Neuronal stem cell (in vitro differentiated cells): ENCODE results near the gene CELF4.

Source experiments
- DNase-seq: peaks from one replicate; pipeline ENCODE4 v3.0.0-alpha.2; 2013; ENCODE audit warnings: low spot score
- H2AFZ ChIP-seq: one replicate; pipeline ENCODE4 v1.6.1; 2013; ENCODE audit warnings: mild to moderate bottlenecking, low read length, inconsistent platforms
- H2AK5ac ChIP-seq: 2 replicates; pipeline ENCODE4 v1.6.1; 2013; ENCODE audit warnings: low read depth, mild to moderate bottlenecking, inconsistent platforms, low read length, moderate library complexity, mixed read lengths
- H2BK120ac ChIP-seq: 2 replicates; pipeline ENCODE4 v1.6.1; 2013; ENCODE audit warnings: low read depth, mild to moderate bottlenecking, inconsistent platforms, low read length, moderate library complexity, mixed read lengths
- H2BK12ac ChIP-seq: one replicate; pipeline ENCODE4 v1.6.1; 2013; ENCODE audit warnings: low read length, inconsistent platforms
- H2BK15ac ChIP-seq: 2 replicates; pipeline ENCODE4 v1.6.1; 2013; ENCODE audit warnings: mild to moderate bottlenecking, low read length, inconsistent platforms, mixed read lengths
- H2BK5ac ChIP-seq: one replicate; pipeline ENCODE4 v1.6.1; 2013; ENCODE audit warnings: inconsistent platforms, mild to moderate bottlenecking, low read length, moderate library complexity
- H3K14ac ChIP-seq: one replicate; pipeline ENCODE4 v1.6.1; 2013; ENCODE audit warnings: low read length, inconsistent platforms
- H3K18ac ChIP-seq: 2 replicates; pipeline ENCODE4 v1.6.1; 2013; ENCODE audit warnings: low read length, inconsistent platforms
- H3K23ac ChIP-seq: 2 replicates; pipeline ENCODE4 v1.6.1; 2013; ENCODE audit warnings: low read depth, mild to moderate bottlenecking, mixed read lengths, low read length, inconsistent platforms; ENCODE audit not compliant: poor library complexity
- H3K27ac ChIP-seq: replicated peaks from 3 replicates; pipeline ENCODE4 v1.5.1; 2013; ENCODE audit warnings: low read length, inconsistent platforms
- H3K27me3 ChIP-seq, 3 experiments: 2 replicates each; pipeline ENCODE4 v1.6.1; 2013; ENCODE audit warnings: low read length in 3 of 3, mild to moderate bottlenecking in 2 of 3, inconsistent platforms in 1 of 3, low read depth in 1 of 3, mixed read lengths in 1 of 3, moderate library complexity in 1 of 3; ENCODE audit not compliant: control insufficient read depth in 3 of 3, insufficient read depth in 3 of 3
- H3K36me3 ChIP-seq, 2 donors: replicated peaks in 1 of 2; 2 replicates each; pipeline ENCODE4 v1.6.1; 2013; ENCODE audit warnings: low read length in 2 of 2; ENCODE audit not compliant: control insufficient read depth in 2 of 2, insufficient read depth in 2 of 2
- H3K4ac ChIP-seq: 2 replicates; pipeline ENCODE4 v1.6.1; 2013; ENCODE audit warnings: inconsistent platforms, mild to moderate bottlenecking, low read length, moderate library complexity
- H3K4me1 ChIP-seq, 2 donors: 1 replicate in 1 of 2; 2 replicates in 1 of 2; pipeline ENCODE4 v1.6.1; 2013; ENCODE audit warnings: low read length in 2 of 2, low read depth in 1 of 2; ENCODE audit not compliant: control insufficient read depth in 2 of 2, insufficient read depth in 1 of 2
- H3K4me2 ChIP-seq: one replicate; pipeline ENCODE4 v1.6.1; 2013; ENCODE audit warnings: mild to moderate bottlenecking, low read length, inconsistent platforms; ENCODE audit not compliant: insufficient read depth, poor library complexity, severe bottlenecking
- H3K4me3 ChIP-seq, 2 donors: 2 replicates each; pipeline ENCODE4 v1.5.1; 2013; ENCODE audit warnings: low read length in 2 of 2, mild to moderate bottlenecking in 2 of 2, inconsistent platforms in 1 of 2, moderate library complexity in 1 of 2
- H3K79me1 ChIP-seq: one replicate; pipeline ENCODE4 v1.6.1; 2013; ENCODE audit warnings: low read depth, mild to moderate bottlenecking, inconsistent platforms, low read length, moderate library complexity
- H3K9ac ChIP-seq: one replicate; pipeline ENCODE4 v1.6.1; 2013; ENCODE audit warnings: mild to moderate bottlenecking, low read depth, low read length, inconsistent platforms; ENCODE audit not compliant: poor library complexity
- H3K9me3 ChIP-seq, 2 donors: replicated peaks in 1 of 2; 2 replicates each; pipeline versions ENCODE3 to v1.6.1; 2013; ENCODE audit warnings: low read length in 2 of 2, mild to moderate bottlenecking in 2 of 2, inconsistent platforms in 1 of 2, low read depth in 1 of 2, mixed read lengths in 1 of 2, moderate library complexity in 1 of 2; ENCODE audit not compliant: control insufficient read depth in 2 of 2, insufficient read depth in 1 of 2
- H4K8ac ChIP-seq: one replicate; pipeline ENCODE4 v1.6.1; 2013; ENCODE audit warnings: low read depth, mild to moderate bottlenecking, inconsistent platforms, low read length, moderate library complexity
- H4K91ac ChIP-seq: one replicate; pipeline ENCODE4 v1.6.1; 2013; ENCODE audit warnings: low read length, low read depth, mild to moderate bottlenecking, inconsistent platforms; ENCODE audit not compliant: poor library complexity
- WGBS, 2 donors: extraction: QIAGEN DNeasy Blood & Tissue Kit; methylation state at CpG; one replicate each; pipeline ENCODE4 v1.1.7; 2013; ENCODE audit warnings: missing lambda C conversion rate in 2 of 2, mixed read lengths in 1 of 2; ENCODE audit not compliant: insufficient read length in 2 of 2, insufficient replicate concordance in 1 of 2; ENCODE audit errors: extremely low coverage in 2 of 2; 5-methylcytosine and 5-hydroxymethylcytosine counted together

Gene CELF4

GRCh38 chr18:37447962-37448888 lies 117.4 kb downstream of the CELF4 start:
- Histone ChIP-seq H3K4me1 (peaks cover 17 to 53% of the 10 kb centered on the region in 2 donors), H3K9ac (no peak overlapping the region), H3K79me1 (no peaks in the 10 kb centered on the region), H2BK120ac (peak overlapping the region; percentile 93), H2AFZ (no peak overlapping the region), H4K8ac (peak overlapping the region; percentile 58), H2BK15ac (peak overlapping the region; percentile 88), H3K27me3 (no peaks in the 10 kb centered on the region), H2BK12ac (peak overlapping the region; percentile 99), H3K18ac (peak overlapping the region; percentile 97), H3K27ac (no peak overlapping the region), H3K23ac (no peak overlapping the region), H3K4me2 (no peak overlapping the region), H3K14ac (peak overlapping the region; percentile 40), H2BK5ac (peak overlapping the region; percentile 49), H3K4ac (peak overlapping the region; percentile 56), H2AK5ac (peak overlapping the region; percentile 98), H3K4me3 (no peak overlapping the region), H3K9me3 (peaks cover 0 to 2% of the 10 kb centered on the region in 2 donors), H3K36me3 (no peaks in the 10 kb centered on the region), H4K91ac (peak overlapping the region; percentile 77)
- no CpG with 5 or more reads among the region's 22 CpGs for WGBS, 2 donors
- no peak for DNase-seq

- no peaks in the 10 kb centered on the region for H3K9me3 ChIP-seq
- no peak overlapping the region for H3K23ac ChIP-seq
- no peak for DNase-seq
- peaks cover 10 to 45% of the 10 kb centered on the region in 2 donors for H3K4me1 ChIP-seq
- no peak overlapping the region for H2BK15ac ChIP-seq
- H3K9ac ChIP-seq: no peak overlapping the region
- peak overlapping the region; percentile 93 for H2BK12ac ChIP-seq
- H3K4ac ChIP-seq: no peak overlapping the region
- no peak overlapping the region for H2AFZ ChIP-seq
- no peak overlapping the region for H3K4me3 ChIP-seq
- H2BK5ac ChIP-seq: no peak overlapping the region
- H3K4me2 ChIP-seq: no peak overlapping the region
- no peaks in the 10 kb centered on the region for H3K36me3 ChIP-seq
- no CpG with 5 or more reads among the region's 10 CpGs for WGBS, 2 donors
- H3K27ac ChIP-seq: no peak overlapping the region
- H2BK120ac ChIP-seq: no peak overlapping the region
- H3K27me3 ChIP-seq: peaks cover 0 to 3% (median 0%) of the 10 kb centered on the region in 3 experiments
- peak overlapping the region; percentile 62 for H3K18ac ChIP-seq
- H2AK5ac ChIP-seq: peak overlapping the region; percentile 58
- no peaks in the 10 kb centered on the region for H3K79me1 ChIP-seq
- no peak overlapping the region for H3K14ac ChIP-seq
- H4K91ac ChIP-seq: no peak overlapping the region
- H4K8ac ChIP-seq: no peak overlapping the region
Measured at GRCh38 chr18:37445836-37446235, 119.8 kb downstream of the CELF4 start.

GRCh38 chr18:37445368-37445767 lies 120.2 kb downstream of the CELF4 start:
- Histone ChIP-seq H2BK120ac (no peak overlapping the region), H2BK15ac (peak overlapping the region; percentile 63), H3K27me3 (peaks cover 0 to 3% (median 0%) of the 10 kb centered on the region in 3 experiments), H2AK5ac (peak overlapping the region; percentile 58), H3K4me3 (no peak overlapping the region), H2BK12ac (peak overlapping the region; percentile 80), H4K91ac (no peak overlapping the region), H4K8ac (no peak overlapping the region), H3K18ac (peak overlapping the region; percentile 92), H3K36me3 (no peaks in the 10 kb centered on the region), H2AFZ (peak overlapping the region; percentile 27), H3K79me1 (no peaks in the 10 kb centered on the region), H3K4me1 (peaks cover 5 to 41% of the 10 kb centered on the region in 2 donors), H3K27ac (no peak overlapping the region), H3K9me3 (no peaks in the 10 kb centered on the region), H2BK5ac (no peak overlapping the region), H3K9ac (no peak overlapping the region), H3K23ac (no peak overlapping the region), H3K14ac (no peak overlapping the region), H3K4me2 (no peak overlapping the region), H3K4ac (no peak overlapping the region)
- WGBS, 2 donors: no CpG with 5 or more reads among the region's 7 CpGs
- DNase-seq: no peak

DNA sequence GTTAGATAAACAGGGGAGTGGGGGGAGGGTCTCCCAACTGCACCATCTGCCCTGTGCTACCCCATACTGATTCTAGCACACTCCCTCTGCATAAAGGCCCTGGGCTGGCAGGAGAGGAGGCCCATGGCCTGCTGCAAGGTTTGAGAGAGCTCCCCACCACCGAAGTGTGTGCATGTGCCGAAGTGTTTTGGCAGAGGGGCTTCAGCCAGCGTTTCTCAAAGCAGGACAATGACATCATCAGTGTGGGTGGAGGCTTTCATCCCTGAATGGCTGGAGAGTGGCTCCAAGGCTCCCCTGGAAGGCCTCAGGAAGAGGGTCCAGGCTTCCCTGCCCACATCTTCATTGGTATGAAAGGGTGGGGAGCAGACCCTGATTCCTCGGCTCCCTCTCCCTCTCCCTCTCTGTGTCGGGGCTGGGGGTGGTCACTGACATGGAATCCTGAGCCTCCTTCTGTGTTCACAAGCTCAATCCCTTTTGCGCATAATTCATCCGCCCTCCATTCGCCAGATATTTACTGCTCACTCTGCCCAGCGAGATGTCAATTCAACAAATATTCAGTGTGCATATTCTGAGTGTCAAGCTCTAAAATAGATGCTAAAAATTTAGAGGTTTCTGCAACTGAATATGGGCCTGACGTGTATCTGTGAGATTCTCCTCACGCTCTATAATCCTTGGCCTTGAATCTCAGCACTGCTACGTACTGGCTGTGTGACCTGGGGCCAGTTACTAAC lies 122.1 kb downstream of the CELF4 start:
- H2AFZ ChIP-seq: no peak overlapping the region
- H3K23ac ChIP-seq: no peak overlapping the region
- H3K4me3 ChIP-seq: no peak overlapping the region
- H3K4me1 ChIP-seq: peaks cover 0 to 28% of the 10 kb centered on the region in 2 donors
- H3K14ac ChIP-seq: no peak overlapping the region
- no peak overlapping the region for H2BK15ac ChIP-seq
- no peaks in the 10 kb centered on the region for H3K9me3 ChIP-seq
- H4K91ac ChIP-seq: no peak overlapping the region
- H3K79me1 ChIP-seq: no peaks in the 10 kb centered on the region
- no peak overlapping the region for H4K8ac ChIP-seq
- H2BK5ac ChIP-seq: no peak overlapping the region
- H3K18ac ChIP-seq: peak overlapping the region; percentile 91
- no peak overlapping the region for H3K4ac ChIP-seq
- no peak overlapping the region for H3K27ac ChIP-seq
- H2BK120ac ChIP-seq: no peak overlapping the region
- no peak overlapping the region for H2BK12ac ChIP-seq
- H2AK5ac ChIP-seq: no peak overlapping the region
- no peaks in the 10 kb centered on the region for H3K36me3 ChIP-seq
- H3K4me2 ChIP-seq: no peak overlapping the region
- no peak overlapping the region for H3K9ac ChIP-seq
- peaks cover 0 to 3% (median 0%) of the 10 kb centered on the region in 3 experiments for H3K27me3 ChIP-seq
- DNase-seq: no peak
- no CpG with 5 or more reads among the region's 12 CpGs for WGBS, 2 donors
